Endothelial cell of umbilical vein (primary cell): Measurements from ENCODE around the gene LHX1. TPM values are rescaled to one million over a fixed set of nuclear protein-coding genes. Genes with fewer than 3 reads are reported as not detected.
A peak's percentile ranks its signal among the peaks of the same experiment; 100 is the strongest.

Experiments
- BruUV-seq: library from RNA; stranded (reverse); fragments of 400-500 nt; replicated peaks from 2 replicates; lab custom pipeline; 2021; lab: Mats Ljungman, UMichigan
- CTCF ChIA-PET: fragments of 300-600, 350-600 bp; sonication (Branson Sonifier 250); formaldehyde crosslinking; loops from one replicate; lab custom pipeline; 2021; ENCODE audit warnings: antibody characterized with exemption, inconsistent platforms; lab: Charles Lee
- POLR2A ChIA-PET: fragments of 300-600, 350-600 bp; sonication (Branson Sonifier 250); formaldehyde crosslinking; loops from one replicate; lab custom pipeline; 2021; ENCODE audit warnings: antibody characterized with exemption, inconsistent platforms; lab: Charles Lee
- DNase-seq: peaks from one replicate; pipeline ENCODE4 v3.0.0-alpha.2; 2011; ENCODE audit warnings: low read depth, low spot score
- FAIRE-seq: peaks from 2 replicates; lab custom pipeline; 2011; peaks lifted over from hg19 to GRCh38; lab: Jason Lieb, UNC
- H2AFZ ChIP-seq: 2 replicates; pipeline ENCODE4 v1.6.0; 2012; ENCODE audit warnings: low read depth, low read length, control low read depth, inconsistent platforms
- H3K27ac ChIP-seq: 2 replicates; pipeline ENCODE4 v1.5.1; 2011; ENCODE audit warnings: low read depth, mild to moderate bottlenecking, control low read depth, low read length, moderate library complexity; ENCODE audit not compliant: insufficient read depth
- H3K27me3 ChIP-seq, 2 experiments: 2 replicates each; pipeline versions ENCODE4 v1.6.0 to v1.6.1; 2011; ENCODE audit warnings: low read length in 2 of 2, mixed read lengths in 1 of 2; ENCODE audit not compliant: control insufficient read depth in 2 of 2, insufficient read depth in 2 of 2
- H3K36me3 ChIP-seq, 2 experiments: 2 replicates in 1 of 2; 3 replicates in 1 of 2; pipeline ENCODE4 v1.5.1; 2011; ENCODE audit warnings: low read length in 2 of 2, mild to moderate bottlenecking in 1 of 2, moderate library complexity in 1 of 2; ENCODE audit not compliant: control insufficient read depth in 2 of 2, insufficient read depth in 2 of 2; ENCODE audit errors: extremely low read depth in 1 of 2
- H3K4me1 ChIP-seq: 3 replicates; pipeline ENCODE4 v1.5.1; 2011; ENCODE audit warnings: mild to moderate bottlenecking, low read length; ENCODE audit not compliant: control insufficient read depth, insufficient read depth; ENCODE audit errors: extremely low read depth
- H3K4me2 ChIP-seq: 2 replicates; pipeline ENCODE4 v1.6.1; 2011; ENCODE audit warnings: low read length, control low read depth, mixed read lengths; ENCODE audit not compliant: insufficient read depth
- H3K4me3 ChIP-seq, 3 experiments: fragments of 200-600 bp in 1 of 3; sonication (generic), shearing (Covaris generic) in 1 of 3; replicated peaks in 1 of 3; 2 replicates each; pipeline ENCODE4 v1.5.1; 2011 to 2016; ENCODE audit warnings: control low read depth in 3 of 3, low read length in 3 of 3, mild to moderate bottlenecking in 2 of 3, inconsistent platforms in 1 of 3, low read depth in 1 of 3, moderate library complexity in 1 of 3; ENCODE audit not compliant: insufficient read depth in 1 of 3
- H3K79me2 ChIP-seq: 2 replicates; pipeline ENCODE4 v1.6.0; 2012; ENCODE audit warnings: low read length, inconsistent platforms; ENCODE audit not compliant: control insufficient read depth, insufficient read depth
- H3K9ac ChIP-seq: replicated peaks from 2 replicates; pipeline ENCODE3; 2011; ENCODE audit warnings: low read length, control low read depth; ENCODE audit not compliant: insufficient read depth; ENCODE audit errors: extremely low read depth
- H3K9me1 ChIP-seq: replicated peaks from 3 replicates; pipeline ENCODE4 v1.6.0; 2011; ENCODE audit warnings: mild to moderate bottlenecking, low read length; ENCODE audit not compliant: control insufficient read depth, insufficient read depth; ENCODE audit errors: extremely low read depth
- H3K9me3 ChIP-seq: replicated peaks from 2 replicates; pipeline ENCODE4 v1.5.1; 2012; ENCODE audit warnings: low read length, inconsistent platforms; ENCODE audit not compliant: control insufficient read depth, insufficient read depth
- H4K20me1 ChIP-seq: replicated peaks from 2 replicates; pipeline ENCODE3; 2011; ENCODE audit warnings: mild to moderate bottlenecking, low read length; ENCODE audit not compliant: control insufficient read depth, insufficient read depth; ENCODE audit errors: extremely low read depth
- CTCF ChIP-seq, 2 donors: IDR thresholded peaks; 1 replicate in 1 of 2; 2 replicates in 1 of 2; pipeline ENCODE4 v1.5.1; 2011; ENCODE audit warnings: low read length in 2 of 2, mild to moderate bottlenecking in 2 of 2, moderate library complexity in 2 of 2, control low read depth in 1 of 2, inconsistent platforms in 1 of 2, low read depth in 1 of 2; ENCODE audit not compliant: insufficient read depth in 1 of 2; ENCODE audit errors: extremely low read depth in 1 of 2
- EZH2 ChIP-seq: IDR thresholded peaks from 2 replicates; pipeline ENCODE4 v1.6.1; 2012; ENCODE audit warnings: borderline replicate concordance, low read depth, mild to moderate bottlenecking, moderate library complexity, low read length, inconsistent platforms; ENCODE audit not compliant: severe bottlenecking
- JUN ChIP-seq: IDR thresholded peaks from 2 replicates; pipeline ENCODE4 v1.6.1; 2011; ENCODE audit warnings: borderline replicate concordance, low read depth; ENCODE audit not compliant: insufficient read length, insufficient read depth
- POLR2A ChIP-seq: IDR thresholded peaks from 2 replicates; pipeline ENCODE4 v1.6.1; 2012; ENCODE audit warnings: low read depth, mild to moderate bottlenecking, control low read depth, low read length
- dilution Hi-C: fragments of 300-500 bp; cut with MboI; formaldehyde crosslinking; loops from one replicate; pipeline ENCODE4 v1.15.0; 2019; ENCODE audit warnings: low sequenced_read_pairs; ENCODE audit not compliant: extremely low pct_ligation_motif_present
- intact Hi-C: fragments of 100-400 bp; cut with micrococcal nuclease; formaldehyde crosslinking; loops from one replicate; pipeline ENCODE4 v1.10.0; 2022
- polyA plus RNA-seq, 4 experiments: library from polyadenylated mRNA; depleted of rRNA in 3 of 4; stranded (reverse) in 3 of 4; unstranded in 1 of 4; fragments of >200 nt; gene quantifications; 2 replicates each; pipeline versions ENCODE4 v1.2.1 to v1.2.3, GENCODE V29; 2011 to 2012; ENCODE audit warnings: missing spikeins in 1 of 4
- total RNA-seq: library from RNA; stranded (reverse); gene quantifications from 2 replicates; pipeline ENCODE4 v1.2.3, GENCODE V29; 2021

The LHX1 gene
- total and polyA plus RNA-seq, 2 donors (not counting 3 experiments of a cell fraction or from before 2014, with no cell fraction given) = not detected

GRCh38 chr17:36942631-36943125, 5.4 kb downstream of the LHX1 start:
- no peak overlapping the region for H3K4me3 ChIP-seq
- intact Hi-C loops (no loop called here), dilution Hi-C loops (no loop called here)
- H3K27ac ChIP-seq = no peak overlapping the region
- no peaks in the 10 kb centered on the region for H3K36me3 ChIP-seq
- no peak for FAIRE-seq
- H3K9ac ChIP-seq = no peak overlapping the region
- TF ChIP-seq CTCF (IDR thresholded peaks at IDR 0.05; ENCODE audit: extremely low read depth in 1 of 2, insufficient read depth in 1 of 2, low read depth in 1 of 2, low read length in 2 of 2) (no peak), EZH2 (peak; percentile 98), POLR2A (no peak), JUN (no peak)
- ChIA-PET POLR2A (no interaction called here), CTCF (no interaction called here)
- H3K27me3 ChIP-seq = peaks cover 91 to 100% of the 10 kb centered on the region in 2 experiments
- no peak overlapping the region for H2AFZ ChIP-seq
- peaks cover 7% of the 10 kb centered on the region for H3K4me1 ChIP-seq
- peak overlapping the region; percentile 11 for H3K4me2 ChIP-seq
- H3K9me3 ChIP-seq = no peaks in the 10 kb centered on the region
- no peaks in the 10 kb centered on the region for H3K9me1 ChIP-seq
- no TSS peak for BruUV-seq
- H4K20me1 ChIP-seq = no peaks in the 10 kb centered on the region
- H3K79me2 ChIP-seq = no peaks in the 10 kb centered on the region
- no peak for DNase-seq
